Peyer's patch (tissue), 4 donors: ENCODE results near the gene SLC35E1.

Source experiments
- CTCF ChIP-seq, 6 experiments: fragments of 450-650 bp in 4 of 6; fragments of 200-600 bp in 2 of 6; sonication (generic) in 1 of 6; IDR thresholded peaks; one replicate each; pipeline ENCODE4 v1.5.1; 2017 to 2019; ENCODE audit warnings: antibody characterized with exemption in 6 of 6, mild to moderate bottlenecking in 3 of 6, moderate library complexity in 1 of 6
- POLR2A ChIP-seq, 2 donors: fragments of 450-650 bp; IDR thresholded peaks; one replicate each; pipeline ENCODE4 v1.5.1; 2017; ENCODE audit warnings: antibody characterized with exemption in 2 of 2, mild to moderate bottlenecking in 2 of 2, moderate library complexity in 2 of 2

GRCh38 chr19:16611121-16611520 lies 38.9 kb upstream of the SLC35E1 start:
- no peak for TF ChIP-seq CTCF (IDR thresholded peaks at IDR 0.05)
- TF ChIP-seq POLR2A (IDR thresholded peaks at IDR 0.05), result no peak
